Measurements from ENCODE around the gene PPP4R4. TPM values are rescaled to one million over a fixed set of nuclear protein-coding genes. Genes with fewer than 3 reads are reported as not detected.
"Not testable (repeated sequence)": the region's sequence is repeated elsewhere in the genome, so short reads cannot be mapped to it uniquely, and the experiment has no call there.

The PPP4R4 gene
- total and polyA plus RNA-seq, 4 donors: 1.6 to 25.9 (median 3.8) TPM

DNA sequence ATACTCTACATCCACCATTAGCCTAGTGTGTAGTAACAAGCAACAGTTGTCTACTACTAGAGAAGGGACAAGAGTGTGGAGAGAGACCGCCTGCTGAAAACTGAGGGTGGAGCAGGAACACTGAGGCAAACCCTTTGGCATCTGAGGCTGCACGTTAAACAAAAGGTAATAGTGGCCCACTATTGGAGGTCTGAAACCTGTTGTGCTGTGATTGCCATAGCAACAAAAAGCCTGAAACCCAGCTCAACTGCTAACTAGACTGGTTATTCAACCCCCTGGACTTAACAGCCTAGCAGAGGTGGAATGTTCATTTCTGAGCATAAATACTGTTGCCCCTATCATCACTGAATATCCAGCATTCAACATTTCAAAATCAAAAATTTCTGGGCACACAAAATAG, 43.0 kb downstream of the PPP4R4 start:
- peak; percentile 42 to 64 (median 47) for DNase-seq
- no peak overlapping the region for H3K4me3 ChIP-seq

GRCh38 chr14:94218198-94218886, 44.2 kb downstream of the PPP4R4 start:
- not testable (repeated sequence) for ATAC-seq (ENCODE audit: insufficient read depth, low FRiP score); H3K4me1 ChIP-seq (ENCODE audit: control insufficient read depth in 5 of 5, insufficient read depth in 5 of 5, low read length in 5 of 5); DNase-seq; H3K27ac ChIP-seq (ENCODE audit: low read depth in 1 of 2, low read length in 1 of 2); H3K9ac ChIP-seq (ENCODE audit: insufficient read depth in 1 of 2, low read length in 2 of 2); H3K27me3 ChIP-seq (ENCODE audit: control insufficient read depth in 3 of 3, insufficient read depth in 3 of 3, low read length in 2 of 3); H3K36me3 ChIP-seq (ENCODE audit: control insufficient read depth in 4 of 4, insufficient read depth in 4 of 4, low read length in 4 of 4); H3K9me3 ChIP-seq (ENCODE audit: control insufficient read depth in 4 of 4, insufficient read depth in 3 of 4, low read length in 3 of 4); H3K4me3 ChIP-seq
- WGBS, 2 donors: 81 to 85% methylated on average over 47 of the region's 47 CpGs

More for the DNA sequence above, 43.0 kb downstream of the PPP4R4 start:
- no peak for ATAC-seq (ENCODE audit: insufficient read depth, low FRiP score)
- 83 to 93% methylated on average over 2 of the region's 2 CpGs for WGBS, 2 donors
- no peaks in the 10 kb centered on the region for H3K27me3 ChIP-seq (ENCODE audit: control insufficient read depth in 3 of 3, insufficient read depth in 3 of 3, low read length in 2 of 3)
- H3K9ac ChIP-seq (ENCODE audit: insufficient read depth in 1 of 2, low read length in 2 of 2): no peak overlapping the region
- H3K4me1 ChIP-seq (ENCODE audit: control insufficient read depth in 5 of 5, insufficient read depth in 5 of 5, low read length in 5 of 5): no peaks in the 10 kb centered on the region
- TF ChIP-seq, protein P1, sequence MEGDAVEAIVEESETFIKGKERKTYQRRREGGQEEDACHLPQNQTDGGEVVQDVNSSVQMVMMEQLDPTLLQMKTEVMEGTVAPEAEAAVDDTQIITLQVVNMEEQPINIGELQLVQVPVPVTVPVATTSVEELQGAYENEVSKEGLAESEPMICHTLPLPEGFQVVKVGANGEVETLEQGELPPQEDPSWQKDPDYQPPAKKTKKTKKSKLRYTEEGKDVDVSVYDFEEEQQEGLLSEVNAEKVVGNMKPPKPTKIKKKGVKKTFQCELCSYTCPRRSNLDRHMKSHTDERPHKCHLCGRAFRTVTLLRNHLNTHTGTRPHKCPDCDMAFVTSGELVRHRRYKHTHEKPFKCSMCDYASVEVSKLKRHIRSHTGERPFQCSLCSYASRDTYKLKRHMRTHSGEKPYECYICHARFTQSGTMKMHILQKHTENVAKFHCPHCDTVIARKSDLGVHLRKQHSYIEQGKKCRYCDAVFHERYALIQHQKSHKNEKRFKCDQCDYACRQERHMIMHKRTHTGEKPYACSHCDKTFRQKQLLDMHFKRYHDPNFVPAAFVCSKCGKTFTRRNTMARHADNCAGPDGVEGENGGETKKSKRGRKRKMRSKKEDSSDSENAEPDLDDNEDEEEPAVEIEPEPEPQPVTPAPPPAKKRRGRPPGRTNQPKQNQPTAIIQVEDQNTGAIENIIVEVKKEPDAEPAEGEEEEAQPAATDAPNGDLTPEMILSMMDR (IDR thresholded peaks at IDR 0.05; ENCODE audit: control extremely low read depth, extremely low read depth): no peak
- H3K36me3 ChIP-seq (ENCODE audit: control insufficient read depth in 4 of 4, insufficient read depth in 4 of 4, low read length in 4 of 4): no peaks in the 10 kb centered on the region
- H3K9me3 ChIP-seq (ENCODE audit: control insufficient read depth in 4 of 4, insufficient read depth in 3 of 4, low read length in 3 of 4): peaks cover 0 to 8% (median 0%) of the 10 kb centered on the region in 4 donors
- no peak overlapping the region for H3K27ac ChIP-seq (ENCODE audit: low read depth in 1 of 2, low read length in 1 of 2)

DNA sequence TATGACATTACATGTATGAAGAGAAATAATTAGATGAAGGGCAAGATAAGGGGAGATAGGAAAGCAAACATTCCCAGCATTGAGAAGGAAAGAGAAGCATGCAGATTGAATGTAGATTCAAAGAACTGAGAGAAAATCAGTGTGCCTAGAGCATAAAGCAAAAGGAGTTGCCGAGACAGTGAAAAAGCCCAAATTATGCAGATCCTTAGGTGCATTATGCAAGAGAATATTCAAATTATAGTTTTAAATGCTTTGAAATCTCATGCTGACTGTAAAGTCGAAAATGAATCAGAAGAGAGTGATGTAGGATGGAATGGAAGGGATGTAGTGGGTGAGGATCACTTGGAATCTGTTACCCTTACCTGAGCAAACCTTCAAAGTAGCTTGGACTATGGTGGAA, 49.9 kb downstream of the PPP4R4 start:
- no peaks in the 10 kb centered on the region for H3K27me3 ChIP-seq (ENCODE audit: control insufficient read depth in 3 of 3, insufficient read depth in 3 of 3, low read length in 2 of 3)
- WGBS, 2 donors: 80 to 90% methylated on average over 2 of the region's 2 CpGs
- DNase-seq: no peak
- no peaks in the 10 kb centered on the region for H3K9me3 ChIP-seq (ENCODE audit: control insufficient read depth in 4 of 4, insufficient read depth in 3 of 4, low read length in 3 of 4)
- ATAC-seq (ENCODE audit: insufficient read depth, low FRiP score): no peak
- no peaks in the 10 kb centered on the region for H3K36me3 ChIP-seq (ENCODE audit: control insufficient read depth in 4 of 4, insufficient read depth in 4 of 4, low read length in 4 of 4)
- TF ChIP-seq, protein P1 (IDR thresholded peaks at IDR 0.05; ENCODE audit: control extremely low read depth, extremely low read depth): no peak
- no peak overlapping the region for H3K9ac ChIP-seq (ENCODE audit: insufficient read depth in 1 of 2, low read length in 2 of 2)
- no peak overlapping the region for H3K27ac ChIP-seq (ENCODE audit: low read depth in 1 of 2, low read length in 1 of 2)
- no peak overlapping the region for H3K4me3 ChIP-seq
- peaks cover 0 to 4% (median 0%) of the 10 kb centered on the region in 5 donors for H3K4me1 ChIP-seq (ENCODE audit: control insufficient read depth in 5 of 5, insufficient read depth in 5 of 5, low read length in 5 of 5)

- H3K9ac ChIP-seq (ENCODE audit: insufficient read depth in 1 of 2, low read length in 2 of 2): no peak overlapping the region
- no peak overlapping the region for H3K4me3 ChIP-seq
- H3K4me1 ChIP-seq (ENCODE audit: control insufficient read depth in 5 of 5, insufficient read depth in 5 of 5, low read length in 5 of 5): peaks cover 0 to 4% (median 0%) of the 10 kb centered on the region in 5 donors
- H3K36me3 ChIP-seq (ENCODE audit: control insufficient read depth in 4 of 4, insufficient read depth in 4 of 4, low read length in 4 of 4): no peaks in the 10 kb centered on the region
- WGBS, 2 donors: 57 to 62% methylated on average over 2 of the region's 2 CpGs
- TF ChIP-seq, protein P1 (IDR thresholded peaks at IDR 0.05; ENCODE audit: control extremely low read depth, extremely low read depth): no peak
- no peaks in the 10 kb centered on the region for H3K9me3 ChIP-seq (ENCODE audit: control insufficient read depth in 4 of 4, insufficient read depth in 3 of 4, low read length in 3 of 4)
- no peak overlapping the region for H3K27ac ChIP-seq (ENCODE audit: low read depth in 1 of 2, low read length in 1 of 2)
- ATAC-seq (ENCODE audit: insufficient read depth, low FRiP score): no peak
- H3K27me3 ChIP-seq (ENCODE audit: control insufficient read depth in 3 of 3, insufficient read depth in 3 of 3, low read length in 2 of 3): no peaks in the 10 kb centered on the region
- no peak for DNase-seq
Measured at GRCh38 chr14:94225460-94226378, 51.6 kb downstream of the PPP4R4 start.

Measured in lung (tissue), 12 donors.